Measurements from ENCODE around the gene RNF214. TPM values are rescaled to one million over a fixed set of nuclear protein-coding genes. Genes with fewer than 3 reads are reported as not detected.

RNF214 gene
- total and polyA plus RNA-seq, 10 of the 15 experiments (the other 5 are each of a cell fraction or from before 2014, with no cell fraction given) = 4.8 to 16.8 (median 10.5) TPM

DNA sequence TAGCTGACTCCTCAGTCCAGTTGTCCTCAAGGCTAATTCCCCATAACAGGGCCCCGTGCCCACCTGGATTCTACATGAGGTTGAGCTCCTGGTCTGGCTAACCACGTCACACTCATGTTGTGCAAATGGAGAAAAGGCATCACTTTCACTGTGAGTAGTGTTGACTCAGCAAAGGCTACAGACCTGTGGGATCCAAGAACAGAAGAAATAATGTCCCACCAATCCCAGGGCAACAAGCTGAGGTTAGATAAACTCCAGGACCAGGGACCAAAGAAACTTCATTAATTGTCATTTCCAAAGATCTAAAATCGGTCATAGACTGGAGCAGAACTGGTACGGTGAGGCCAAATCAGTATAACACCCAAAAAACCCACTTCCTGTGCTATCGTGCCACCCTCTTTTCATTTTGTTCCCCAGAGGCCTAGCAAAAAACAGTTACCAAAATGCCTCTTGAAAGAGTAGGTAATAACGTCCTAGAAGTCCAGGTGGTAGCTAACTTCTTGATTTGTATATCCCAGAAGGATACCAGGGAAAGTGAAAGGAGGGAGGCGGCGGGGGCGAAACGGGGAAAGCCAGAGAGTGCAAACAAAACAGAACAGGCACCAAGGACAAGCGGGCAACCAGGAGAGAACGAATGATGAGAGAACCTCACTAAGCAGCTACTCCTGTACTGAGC is 2.0 kb upstream of the RNF214 start (continued):
- no peak for TF ChIP-seq NR2C1 (IDR thresholded peaks at IDR 0.05)

DNA sequence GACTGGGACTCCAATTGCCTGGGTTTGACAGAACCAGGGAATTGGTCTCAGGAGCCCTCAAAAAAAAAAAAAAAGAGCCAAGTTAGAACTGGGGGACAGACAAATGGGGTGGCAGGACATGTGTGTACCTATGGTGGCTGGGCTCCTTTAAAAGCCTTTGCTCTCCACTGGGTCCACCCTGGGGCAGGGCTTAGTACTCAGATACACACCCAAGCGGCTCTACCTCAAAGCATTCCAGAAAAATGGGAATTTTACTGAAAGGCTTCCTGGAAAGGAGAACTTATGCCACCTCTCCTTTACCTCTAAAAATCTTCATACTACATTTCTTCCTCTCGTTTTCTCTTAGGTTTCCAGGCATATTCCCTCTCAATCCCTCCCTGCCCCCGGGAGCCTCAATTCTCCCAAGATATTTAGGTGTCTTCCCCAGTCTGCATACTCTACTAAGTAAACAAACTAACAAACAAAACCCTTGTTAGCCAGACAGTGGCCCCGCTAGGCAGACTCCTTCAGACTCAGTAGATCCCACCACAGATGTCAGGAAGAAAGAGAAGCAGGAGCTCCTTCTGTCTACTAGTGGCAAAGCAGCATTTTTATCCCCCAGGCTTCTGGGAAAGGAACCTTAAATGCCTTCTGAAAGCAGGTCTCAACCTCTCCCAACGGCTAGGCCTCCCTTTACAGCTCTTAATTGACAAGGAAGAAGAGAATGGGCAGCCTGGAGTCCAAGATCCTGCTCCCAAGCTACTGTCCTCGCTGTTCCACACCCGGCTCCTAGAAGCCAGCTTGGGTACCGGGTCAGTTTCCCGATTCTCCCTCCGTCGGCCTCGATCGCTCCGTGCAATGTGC is 1.3 kb upstream of the RNF214 start:
- TF ChIP-seq BRCA1 (IDR thresholded peaks at IDR 0.05; ENCODE audit: low read depth, low read length) = no peak
- TF ChIP-seq SP1 (IDR thresholded peaks at IDR 0.05; ENCODE audit: low read depth, low read length) = no peak
- TF ChIP-seq CHD1 (IDR thresholded peaks at IDR 0.05; ENCODE audit: low read depth, low read length) = 0 out of 2 replicates have a peak, but pooled peaks have one; percentile 54
- no peak for TF ChIP-seq EZH2 (IDR thresholded peaks at IDR 0.05; ENCODE audit: borderline replicate concordance, control insufficient read depth, low read depth, low read length)
- TF ChIP-seq, protein P1, sequence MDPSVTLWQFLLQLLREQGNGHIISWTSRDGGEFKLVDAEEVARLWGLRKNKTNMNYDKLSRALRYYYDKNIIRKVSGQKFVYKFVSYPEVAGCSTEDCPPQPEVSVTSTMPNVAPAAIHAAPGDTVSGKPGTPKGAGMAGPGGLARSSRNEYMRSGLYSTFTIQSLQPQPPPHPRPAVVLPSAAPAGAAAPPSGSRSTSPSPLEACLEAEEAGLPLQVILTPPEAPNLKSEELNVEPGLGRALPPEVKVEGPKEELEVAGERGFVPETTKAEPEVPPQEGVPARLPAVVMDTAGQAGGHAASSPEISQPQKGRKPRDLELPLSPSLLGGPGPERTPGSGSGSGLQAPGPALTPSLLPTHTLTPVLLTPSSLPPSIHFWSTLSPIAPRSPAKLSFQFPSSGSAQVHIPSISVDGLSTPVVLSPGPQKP (IDR thresholded peaks at IDR 0.05; ENCODE audit: low read depth, low read length) = no peak
- no peak for TF ChIP-seq TCF7 (IDR thresholded peaks at IDR 0.05; ENCODE audit: borderline replicate concordance)
- no peak for TF ChIP-seq ATF7 (IDR thresholded peaks at IDR 0.05; ENCODE audit: low read depth)
- H3K36me3 ChIP-seq (ENCODE audit: control insufficient read depth in 2 of 2, insufficient read depth in 2 of 2, low read length in 1 of 2) = peaks cover 9 to 16% of the 10 kb centered on the region in 2 experiments; a peak in 3 of 4 replicates
- no peaks in the 10 kb centered on the region for H4K20me1 ChIP-seq (ENCODE audit: control insufficient read depth, insufficient read depth)
- H3K4me1 ChIP-seq (ENCODE audit: control insufficient read depth, insufficient read depth, low read length) = peaks cover 9% of the 10 kb centered on the region
- in situ Hi-C loops (cut with MboI) (no loop called here), intact Hi-C loops (cut with micrococcal nuclease; ENCODE audit: unreplicated experiment) (loop anchor here (5.0 kb wide), 1 partner anchor 586 kb away; no protein-coding TSS in a partner anchor)
- H3K27me3 ChIP-seq (replicated peaks in 1 of 2; ENCODE audit: control insufficient read depth in 2 of 2, insufficient read depth in 2 of 2, low read length in 1 of 2) = no peaks in the 10 kb centered on the region
- ChIA-PET RAD21 (ENCODE audit: unreplicated experiment) (interaction anchor here (0.7 to 9.9 kb wide), 11 partner anchors 15 to 586 kb away, joined by 3 to 159 read pairs (median 3); partner anchors contain the start of genes BACE1, CEP164, SIDT2 and SIK3), SMC1A (ENCODE audit: uncharacterized antibody, unreplicated experiment) (interaction anchor here (0.6 to 12.2 kb wide), 15 partner anchors 11 to 586 kb away, joined by 3 to 187 read pairs (median 4); partner anchors contain the start of genes CEP164, PAFAH1B2 and SIDT2), CTCF (interaction anchor here (0.7 to 17.3 kb wide), 15 partner anchors 10 to 586 kb away, joined by 3 to 422 read pairs (median 4); partner anchors contain the start of genes CEP164, PAFAH1B2 and SIDT2), POLR2A (interaction anchor here (0.5 to 3.6 kb wide), 6 partner anchors 52 to 717 kb away, joined by 3 to 51 read pairs (median 4); partner anchors contain the start of gene SIDT2)
- no peak for DNase-seq (ENCODE audit: low read depth, low spot score)
- H3K79me2 ChIP-seq (ENCODE audit: control insufficient read depth, insufficient read depth, low read length) = peaks cover 46% of the 10 kb centered on the region
- peak overlapping the region; percentile 91 for H3K4me2 ChIP-seq (ENCODE audit: control insufficient read depth, insufficient read depth)
- peak overlapping the region; percentile 93 for H3K9ac ChIP-seq (ENCODE audit: control insufficient read depth, insufficient read depth, low read length)
- H3K9me3 ChIP-seq (replicated peaks; ENCODE audit: control insufficient read depth, insufficient read depth, low read length) = no peaks in the 10 kb centered on the region
- BruUV-seq (replicated peaks) = no TSS peak
- peak overlapping the region; percentile 88; the same call in 1 of the 2 replicates for H2AFZ ChIP-seq (ENCODE audit: control insufficient read depth, low read depth, low read length)
- FAIRE-seq = no peak
- peak overlapping the region; percentile 87 for H3K4me3 ChIP-seq
- peak; percentile 27 for ATAC-seq
- 2% methylated on average over 14 of the region's 14 CpGs for WGBS (ENCODE audit: insufficient coverage, insufficient replicate concordance, low lambda C conversion rate, missing lambda C conversion rate)
- H3K27ac ChIP-seq (ENCODE audit: control insufficient read depth, insufficient read depth) = peak overlapping the region; percentile 87
